ENCODE results near the gene PYY.
A peak's percentile ranks its signal among the peaks of the same experiment; 100 is the strongest.

The PYY gene

GRCh38 chr17:43915559-43915958 lies 38.2 kb downstream of the PYY start:
- no peak for DNase-seq (ENCODE audit: low read depth)

DNA sequence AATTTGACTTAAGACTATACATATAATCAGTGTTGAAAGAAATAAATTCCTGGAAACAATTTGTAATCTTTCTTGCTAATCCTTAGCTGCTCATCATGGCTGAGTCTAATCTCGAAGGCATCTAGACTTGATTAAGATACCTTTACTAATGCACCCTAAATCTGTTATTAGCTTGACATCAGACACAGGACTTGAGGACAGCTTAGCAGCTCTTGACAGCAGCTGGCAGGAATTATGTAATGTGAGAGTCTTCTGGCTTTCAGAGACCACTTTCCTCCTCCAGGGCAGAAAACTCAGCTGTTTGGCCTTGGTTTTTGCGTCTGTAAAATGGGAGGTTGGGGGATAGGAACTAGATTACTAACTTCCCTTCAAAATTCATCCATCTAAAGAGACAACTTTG lies 39.3 kb downstream of the PYY start:
- DNase-seq (ENCODE audit: low read depth), result no peak

DNA sequence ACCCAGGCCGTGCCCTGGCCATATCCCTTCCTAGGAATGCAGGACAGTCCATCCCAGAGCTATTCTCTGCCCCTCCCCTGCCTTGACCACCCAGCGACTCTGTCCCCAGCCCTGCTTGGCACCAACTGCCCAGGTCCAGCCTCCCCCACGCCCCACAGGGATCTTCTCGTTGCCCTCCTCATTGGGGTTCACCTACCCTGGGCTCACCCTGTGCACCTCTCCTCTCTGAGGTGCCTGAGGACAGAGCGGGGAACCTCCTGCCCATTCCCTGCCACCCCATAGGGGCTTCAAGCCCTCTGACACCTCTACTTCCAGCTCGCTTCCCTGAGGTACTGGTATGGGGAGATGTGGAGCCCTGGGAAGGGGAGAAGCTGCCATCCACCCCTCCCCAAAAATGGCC lies 40.2 kb downstream of the PYY start:
- DNase-seq (ENCODE audit: low read depth), result no peak

DNA sequence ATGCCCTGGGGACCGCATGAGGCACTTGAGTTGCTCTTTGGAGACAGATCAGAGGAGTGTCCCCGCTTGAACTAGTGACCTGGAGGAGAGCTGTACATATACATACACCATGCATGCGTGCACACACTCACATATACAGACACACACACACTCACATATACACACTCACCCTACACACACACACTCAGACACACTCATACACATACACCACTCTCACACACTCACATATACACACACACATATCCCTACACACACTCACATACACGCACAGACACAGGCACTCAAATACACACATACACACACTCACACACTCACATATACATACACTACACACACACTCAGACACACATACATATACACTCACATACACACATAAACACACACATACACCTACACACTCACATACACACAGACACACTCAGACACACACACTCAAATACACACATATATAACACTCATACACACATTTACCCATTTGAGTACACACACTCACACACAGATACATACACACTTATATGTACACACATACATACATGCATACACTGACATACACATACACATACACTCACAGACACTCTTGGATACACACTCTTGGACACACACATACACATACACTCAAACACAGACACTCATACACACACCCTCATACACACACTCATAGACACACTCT lies 41.0 kb downstream of the PYY start:
- DNase-seq (ENCODE audit: low read depth), result no peak

DNA sequence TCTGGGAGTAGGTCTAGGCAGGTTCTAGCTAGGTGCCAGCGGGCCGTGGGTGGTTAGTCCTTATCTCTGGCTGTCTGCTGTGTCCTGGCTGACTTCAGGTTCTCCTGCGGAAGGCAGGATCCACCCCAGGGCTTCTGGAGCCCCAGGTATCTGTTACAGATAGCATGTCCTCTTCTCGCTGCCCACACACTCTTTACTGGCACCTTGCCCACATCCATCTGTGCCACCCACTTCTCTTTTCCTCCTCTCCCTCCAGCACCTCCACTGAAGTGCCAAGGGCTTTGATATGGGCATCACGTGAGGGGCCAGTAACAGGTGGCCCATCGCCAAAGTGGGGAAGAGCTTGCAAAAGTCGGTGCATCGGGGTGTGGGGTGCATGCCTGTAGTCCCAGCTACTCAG lies 41.8 kb downstream of the PYY start:
- DNase-seq (ENCODE audit: low read depth), result no peak

DNA sequence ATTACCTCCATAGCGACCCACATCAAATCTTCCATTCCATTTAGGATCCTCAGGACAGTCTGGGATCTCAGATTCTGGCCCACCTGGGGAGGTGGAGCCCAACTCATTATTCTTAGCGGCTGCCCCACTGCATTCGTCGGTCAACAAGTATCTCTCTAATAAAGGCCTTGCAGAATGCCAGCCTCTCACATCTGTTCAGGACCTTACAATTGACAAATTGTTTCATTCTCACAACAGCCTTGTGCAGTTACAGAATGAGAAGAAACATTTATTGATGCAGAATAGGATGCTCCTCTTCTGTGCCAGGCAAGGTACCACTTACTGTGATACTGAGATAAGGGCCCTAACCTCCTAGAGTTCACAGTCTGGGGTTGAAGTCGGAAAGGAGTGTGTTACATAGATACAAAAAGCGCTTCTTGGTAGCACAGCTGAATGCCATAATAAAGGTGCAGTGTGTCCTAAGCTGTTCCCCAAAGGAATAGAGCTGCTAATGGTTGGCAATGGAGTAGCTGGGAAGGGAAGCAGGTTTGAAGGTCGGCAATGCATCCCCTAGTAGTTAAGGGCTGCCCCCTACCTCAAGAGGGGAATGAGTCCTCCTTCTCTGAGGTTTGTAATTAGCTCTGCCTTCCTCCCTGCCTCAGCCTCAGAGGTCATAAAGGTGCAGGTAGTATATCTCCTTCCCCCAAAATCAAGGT lies 44.1 kb downstream of the PYY start:
- DNase-seq (ENCODE audit: low read depth), result no peak

DNA sequence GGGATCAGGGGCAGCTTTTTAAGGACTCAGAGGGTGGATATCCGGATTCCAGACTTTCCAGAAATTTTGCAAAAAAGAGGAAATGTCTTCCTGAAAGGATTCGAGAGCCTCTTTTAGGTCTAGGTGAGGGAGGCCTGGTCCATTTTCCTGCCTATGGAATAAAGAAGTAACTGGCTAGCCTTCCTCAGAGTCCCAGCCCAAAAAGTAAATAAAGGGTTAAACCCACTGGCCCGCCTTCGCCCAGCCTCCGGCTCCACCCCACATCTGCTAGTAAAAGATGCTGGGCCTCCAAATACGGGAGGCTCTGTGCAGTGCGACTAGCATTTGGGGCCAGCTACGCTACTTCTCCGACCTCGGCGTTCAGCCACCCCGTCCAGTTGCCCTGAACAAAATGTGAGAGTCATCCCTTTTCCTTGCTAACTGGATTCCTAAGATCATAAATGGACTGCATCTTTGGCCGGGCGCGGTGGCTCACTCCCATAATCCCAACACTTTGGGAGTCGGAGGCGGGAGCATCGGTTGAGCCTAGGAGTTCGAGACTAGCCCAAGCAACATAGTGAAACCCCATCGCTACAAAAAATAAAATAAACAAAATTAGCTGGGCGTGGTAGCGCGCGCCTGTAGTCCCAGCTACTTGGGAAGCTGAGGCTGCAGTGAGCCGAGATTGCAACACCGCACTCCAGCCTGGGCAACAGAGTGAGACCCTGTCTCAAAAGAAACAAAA lies 45.6 kb downstream of the PYY start:
- DNase-seq (ENCODE audit: low read depth), result peak; percentile 47

- DNase-seq (ENCODE audit: low read depth), result peak; percentile 20
These were observed 46.2 kb downstream of the PYY start, which contains the start of gene MPP2 for GRCh38 chr17:43907425-43907981. Gene MPP2, minus strand, starts transcription at chr17:43907536. Its CDS starts 3,076 bp downstream, at chr17:43904460.

DNA sequence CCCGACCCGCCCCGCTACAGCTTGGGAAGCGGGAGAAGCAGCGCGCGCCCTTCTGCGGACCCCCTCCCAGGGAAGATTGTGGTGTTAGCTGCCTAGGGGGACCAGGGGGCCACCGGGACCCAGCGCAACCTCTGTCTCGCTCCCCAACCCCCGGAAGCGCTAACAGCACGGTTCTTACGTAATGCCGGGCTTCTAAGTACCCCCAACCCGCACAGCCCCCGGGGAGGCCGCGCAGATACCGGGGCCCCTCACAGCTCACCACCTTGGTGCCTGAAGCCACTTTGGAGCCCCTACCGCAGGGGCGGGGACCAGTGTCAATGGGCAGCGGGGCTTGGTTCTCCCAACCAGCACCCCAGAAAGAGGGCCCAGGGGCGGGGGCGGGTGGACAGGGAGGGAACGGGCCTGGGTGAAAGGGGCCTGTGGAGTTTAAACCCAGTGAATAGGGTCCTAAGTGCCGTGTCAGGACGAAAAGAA lies 46.8 kb downstream of the PYY start:
- no peak for DNase-seq (ENCODE audit: low read depth)

- no peak for DNase-seq (ENCODE audit: low read depth)
These were observed 47.5 kb downstream of the PYY start for GRCh38 chr17:43905985-43906852.

DNA sequence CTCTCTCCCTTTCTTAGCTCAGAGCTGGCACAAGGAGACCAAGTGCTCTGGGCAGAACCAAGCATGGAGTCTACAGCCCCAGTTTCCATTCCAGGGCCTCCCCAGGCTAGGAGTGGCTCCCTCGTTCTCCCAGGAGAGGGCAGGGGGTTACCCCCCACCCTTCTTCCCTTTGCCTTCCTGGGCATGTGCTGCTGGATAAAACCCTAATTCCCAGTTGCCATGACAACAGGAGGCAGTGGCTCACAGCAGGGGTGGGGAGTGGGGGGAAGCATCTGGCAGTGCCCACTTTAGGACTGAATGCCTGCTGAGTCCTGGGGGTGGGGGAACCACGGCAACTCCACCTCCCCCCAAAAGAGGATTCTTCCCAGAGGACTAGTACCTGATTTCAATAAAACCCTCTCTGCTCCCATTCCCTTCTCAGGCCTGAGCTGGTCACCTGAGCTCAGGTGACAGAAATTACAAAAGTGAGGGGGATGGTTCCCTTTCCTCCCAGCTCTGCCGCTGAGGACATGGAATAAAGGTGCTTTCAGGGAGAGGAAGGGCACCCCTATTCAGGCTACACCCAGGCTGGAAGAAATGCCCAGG lies 48.2 kb downstream of the PYY start:
- no peak for DNase-seq (ENCODE audit: low read depth)
